K562 (cell line): Measurements from ENCODE around the gene SMIM3. TPM values are rescaled to one million over a fixed set of nuclear protein-coding genes. Genes with fewer than 3 reads are reported as not detected.

Experiments
- ATF1 ChIP-seq, 2 experiments: fragments of 450-650 bp in 1 of 2; IDR thresholded peaks; 2 replicates each; pipeline ENCODE4 v1.6.1; 2016; ENCODE audit warnings: missing compliant biosample characterization in 1 of 2, missing genetic modification characterization in 1 of 2
- C11orf30 ChIP-seq: fragments of 450-650 bp; IDR thresholded peaks from 2 replicates; pipeline ENCODE4 v1.6.1; 2016; ENCODE audit warnings: low read depth, mild to moderate bottlenecking
- HCFC1 ChIP-seq: IDR thresholded peaks from 2 replicates; pipeline ENCODE4 v1.6.1; 2012; ENCODE audit warnings: low read depth, low read length, improper control_type of control experiment
- HDAC8 ChIP-seq: fragments of 450-650 bp; IDR thresholded peaks from 2 replicates; pipeline ENCODE4 v1.6.1; 2016; ENCODE audit warnings: mild to moderate bottlenecking, missing genetic modification characterization, moderate library complexity, missing compliant biosample characterization
- MGA ChIP-seq: fragments of 450-650 bp; IDR thresholded peaks from 2 replicates; pipeline ENCODE4 v1.6.1; 2016; ENCODE audit warnings: mild to moderate bottlenecking, moderate library complexity
- ZNF318 ChIP-seq, 2 experiments: fragments of 450-650 bp; IDR thresholded peaks; 2 replicates each; pipeline ENCODE4 v1.6.1; 2016; ENCODE audit warnings: mild to moderate bottlenecking in 2 of 2, borderline replicate concordance in 1 of 2, low read depth in 1 of 2, moderate library complexity in 1 of 2
- polyA plus RNA-seq, 8 experiments: library from polyadenylated mRNA; depleted of rRNA in 4 of 8; stranded (reverse) in 5 of 8; unstranded in 3 of 8; fragments of >200 nt; fragmentation: Nextera tagmentation in 2 of 8; fragmentation: Illumina TruSeq in 1 of 8; extraction: Ambion mirVana in 2 of 8; extraction: Trizol in 1 of 8; gene quantifications; 2 replicates each; pipeline versions ENCODE4 v1.2.1 to v1.2.3, GENCODE V29; 2011 to 2014; ENCODE audit warnings: inconsistent platforms in 1 of 8, missing spikeins in 1 of 8
- total RNA-seq, 7 experiments: library from RNA; depleted of rRNA in 6 of 7; stranded (reverse); fragments of >200 nt in 6 of 7; fragmentation: Illumina TruSeq in 2 of 7; extraction: Trizol in 2 of 7; gene quantifications; 2 replicates each; pipeline versions ENCODE4 v1.2.1 to v1.2.3, GENCODE V29; 2011 to 2021; ENCODE audit warnings: low replicate concordance in 1 of 7

Gene SMIM3
- total and polyA plus RNA-seq, 9 of the 15 experiments (the other 6 are each of a cell fraction or from before 2014, with no cell fraction given): 4.1 to 27.7 (median 13.6) TPM

- TF ChIP-seq ZNF318 (IDR thresholded peaks at IDR 0.05; ENCODE audit: borderline replicate concordance in 1 of 2, low read depth in 1 of 2) (no peak), MGA (peak; percentile 41; the same call in 1 of the 2 replicates), HDAC8 (0 out of 2 replicates have a peak, but pooled peaks have one; percentile 17), C11orf30 (no peak), ATF1 (CRISPR knock-in tag; IDR thresholded peaks at IDR 0.05) (no peak), ATF1 (tag; IDR thresholded peaks at IDR 0.05) (peak; percentile 46; the same call in 1 of the 2 replicates), HCFC1 (no peak)
Measured at GRCh38 chr5:150778517-150779396, at the start of gene SMIM3 (continued).
